ENCODE measurements around the gene IKZF5.
A peak's percentile ranks its signal among the peaks of the same experiment; 100 is the strongest.

IKZF5 gene

GRCh38 chr10:123007558-123008354, 839 bp downstream of the IKZF5 start:
- in situ Hi-C loops (cut with MboI; ENCODE audit: low pct_unique_long_range_greater_than_20kb, low sequenced_read_pairs, unreplicated experiment) = no loop called here
- DNase-seq (ENCODE audit: low spot score) = peak; percentile 68
- TF ChIP-seq CTCF (IDR thresholded peaks at IDR 0.05; ENCODE audit: extremely low read depth, insufficient read depth, missing control alignments) = no peak

- in situ Hi-C loops (cut with MboI; ENCODE audit: low pct_unique_long_range_greater_than_20kb, low sequenced_read_pairs, unreplicated experiment) = no loop called here
- no peak for DNase-seq (ENCODE audit: low spot score)
- no peak for TF ChIP-seq CTCF (IDR thresholded peaks at IDR 0.05; ENCODE audit: extremely low read depth, insufficient read depth, missing control alignments)
Measured at GRCh38 chr10:123004298-123004697, 4.3 kb downstream of the IKZF5 start.

- in situ Hi-C loops (cut with MboI; ENCODE audit: low pct_unique_long_range_greater_than_20kb, low sequenced_read_pairs, unreplicated experiment) = no loop called here
- no peak for DNase-seq (ENCODE audit: low spot score)
Measured at GRCh38 chr10:123001370-123001769, 7.2 kb downstream of the IKZF5 start.

GRCh38 chr10:123000155-123000554, 8.4 kb downstream of the IKZF5 start:
- in situ Hi-C loops (cut with MboI; ENCODE audit: low pct_unique_long_range_greater_than_20kb, low sequenced_read_pairs, unreplicated experiment) = no loop called here
- no peak for TF ChIP-seq CTCF (IDR thresholded peaks at IDR 0.05; ENCODE audit: extremely low read depth, insufficient read depth, missing control alignments)
- no peak for DNase-seq (ENCODE audit: low spot score)

More at GRCh38 chr10:123001370-123001769, 7.2 kb downstream of the IKZF5 start:
- no peak for TF ChIP-seq CTCF (IDR thresholded peaks at IDR 0.05; ENCODE audit: extremely low read depth, insufficient read depth, missing control alignments)

- DNase-seq (ENCODE audit: low spot score) = no peak
- no peak for TF ChIP-seq CTCF (IDR thresholded peaks at IDR 0.05; ENCODE audit: extremely low read depth, insufficient read depth, missing control alignments)
- in situ Hi-C loops (cut with MboI; ENCODE audit: low pct_unique_long_range_greater_than_20kb, low sequenced_read_pairs, unreplicated experiment) = no loop called here
Measured at GRCh38 chr10:122999347-122999746, 9.2 kb downstream of the IKZF5 start.

- no peak for DNase-seq (ENCODE audit: low spot score)
- TF ChIP-seq CTCF (IDR thresholded peaks at IDR 0.05; ENCODE audit: extremely low read depth, insufficient read depth, missing control alignments) = no peak
- in situ Hi-C loops (cut with MboI; ENCODE audit: low pct_unique_long_range_greater_than_20kb, low sequenced_read_pairs, unreplicated experiment) = no loop called here
Measured at GRCh38 chr10:122998934-122999333, 9.7 kb downstream of the IKZF5 start.
